HepG2 (cell line): ENCODE measurements around the gene CABLES1. TPM values are rescaled to one million over a fixed set of nuclear protein-coding genes. Genes with fewer than 3 reads are reported as not detected.

Experiments
- ATAC-seq: fragments of 200-7000 bp; cut with Tn5 transposase; 3 replicates; pipeline ENCODE4 v1.9.1; 2020; ENCODE audit warnings: mild to moderate bottlenecking, moderate library complexity
- BruUV-seq: library from RNA; stranded (reverse); fragments of 400-500 nt; replicated peaks from 2 replicates; lab custom pipeline; 2021; lab: Mats Ljungman, UMichigan
- CTCF ChIA-PET: fragments of 300-600 bp; formaldehyde crosslinking; extraction: SDS; loops from one replicate; lab custom pipeline; 2021; ENCODE audit warnings: low total read pairs, inconsistent platforms, low intra/inter-chr PET ratio; lab: Yijun Ruan, JAX
- POLR2A ChIA-PET: fragments of 350-600 bp; sonication (Branson Sonifier 250); formaldehyde crosslinking; loops from one replicate; lab custom pipeline; 2020; ENCODE audit warnings: antibody characterized with exemption, inconsistent platforms; lab: Yijun Ruan, JAX
- DNase-seq: peaks from one replicate; pipeline ENCODE4 v3.0.0-alpha.2; 2015; ENCODE audit warnings: low spot score
- FAIRE-seq: peaks from 3 replicates; lab custom pipeline; 2011; peaks lifted over from hg19 to GRCh38; lab: Jason Lieb, UNC
- H2AFZ ChIP-seq: one replicate; pipeline ENCODE4 v1.6.1; 2011; ENCODE audit warnings: low read length, inconsistent platforms
- H3K27ac ChIP-seq: fragments of 300-600 bp; 3 replicates; pipeline ENCODE4 v1.8.0; 2011; ENCODE audit warnings: mixed run types, mild to moderate bottlenecking, mixed read lengths, low read length, inconsistent platforms; ENCODE audit not compliant: insufficient read depth; ENCODE audit errors: extremely low read length
- H3K27me3 ChIP-seq, 2 experiments: fragments of 200-600 bp in 1 of 2; 2 replicates in 1 of 2; 3 replicates in 1 of 2; pipeline versions ENCODE4 v1.6.0 to v1.8.0; 2011; ENCODE audit warnings: low read length in 2 of 2, mild to moderate bottlenecking in 2 of 2, moderate library complexity in 2 of 2, inconsistent platforms in 1 of 2; ENCODE audit not compliant: insufficient read depth in 2 of 2, control insufficient read depth in 1 of 2
- H3K36me3 ChIP-seq, 2 experiments: fragments of 200-600 bp in 1 of 2; replicated peaks in 1 of 2; 2 replicates in 1 of 2; 3 replicates in 1 of 2; pipeline versions ENCODE4 v1.5.1 to v1.8.0; 2011; ENCODE audit warnings: low read length in 2 of 2, inconsistent platforms in 1 of 2; ENCODE audit not compliant: insufficient read depth in 2 of 2, control insufficient read depth in 1 of 2
- H3K4me1 ChIP-seq: 2 replicates; pipeline ENCODE4 v1.5.1; 2012; ENCODE audit warnings: low read length, inconsistent platforms; ENCODE audit not compliant: insufficient read depth
- H3K4me2 ChIP-seq: 2 replicates; pipeline ENCODE4 v1.6.0; 2011; ENCODE audit warnings: low read depth, low read length, inconsistent platforms
- H3K4me3 ChIP-seq, 3 experiments: fragments of 200-600 bp in 1 of 3; sonication (generic), shearing (Covaris generic) in 1 of 3; replicated peaks in 1 of 3; 2 replicates each; pipeline ENCODE4 v1.5.1; 2011 to 2016; ENCODE audit warnings: low read length in 3 of 3, inconsistent platforms in 2 of 3, low read depth in 2 of 3, mild to moderate bottlenecking in 2 of 3, control low read depth in 1 of 3, mixed read lengths in 1 of 3; ENCODE audit not compliant: insufficient read depth in 1 of 3
- H3K79me2 ChIP-seq: one replicate; pipeline ENCODE4 v1.6.1; 2011; ENCODE audit warnings: low read length, inconsistent platforms; ENCODE audit not compliant: insufficient read depth
- H3K9ac ChIP-seq: 2 replicates; pipeline ENCODE4 v1.6.0; 2011; ENCODE audit warnings: mild to moderate bottlenecking, low read depth, low read length, inconsistent platforms; ENCODE audit not compliant: insufficient read depth
- H3K9me3 ChIP-seq: 2 replicates; pipeline ENCODE4 v1.5.1; 2012; ENCODE audit warnings: mild to moderate bottlenecking, low read length
- H4K20me1 ChIP-seq: 2 replicates; pipeline ENCODE4 v1.6.0; 2011; ENCODE audit warnings: inconsistent platforms, mild to moderate bottlenecking, low read length, moderate library complexity; ENCODE audit not compliant: insufficient read depth
- AKAP8 ChIP-seq: sonication (generic); formaldehyde crosslinking; IDR thresholded peaks from 2 replicates; pipeline ENCODE4 v1.5.1; 2020; ENCODE audit warnings: mild to moderate bottlenecking, missing genetic modification reagents
- ELF1 ChIP-seq: sonication (generic); formaldehyde crosslinking; IDR thresholded peaks from 2 replicates; pipeline ENCODE4 v1.4.0; 2020; ENCODE audit warnings: missing genetic modification reagents
- FOXM1 ChIP-seq: sonication (generic); formaldehyde crosslinking; IDR thresholded peaks from 2 replicates; pipeline ENCODE4 v1.5.0; 2020; ENCODE audit warnings: missing genetic modification reagents
- HHEX ChIP-seq: IDR thresholded peaks from 2 replicates; pipeline ENCODE4 v1.6.1; 2016; ENCODE audit warnings: control low read depth
- IKZF1 ChIP-seq: fragments of 450-650 bp; IDR thresholded peaks from 2 replicates; pipeline ENCODE4 v1.7.1; 2016
- MAFG ChIP-seq: sonication (generic); formaldehyde crosslinking; IDR thresholded peaks from 2 replicates; pipeline ENCODE4 v1.5.1; 2020; ENCODE audit warnings: mild to moderate bottlenecking, missing genetic modification reagents
- MBD4 ChIP-seq: IDR thresholded peaks from 2 replicates; pipeline ENCODE4 v1.6.1; 2012; ENCODE audit warnings: low read length, inconsistent platforms, borderline replicate concordance
- MYPOP ChIP-seq: sonication (generic); formaldehyde crosslinking; IDR thresholded peaks from 2 replicates; pipeline ENCODE4 v1.8.1; 2023; ENCODE audit warnings: mild to moderate bottlenecking, moderate library complexity, missing genetic modification reagents
- REXO4 ChIP-seq: sonication (generic); formaldehyde crosslinking; IDR thresholded peaks from 2 replicates; pipeline ENCODE4 v1.8.0; 2022; ENCODE audit warnings: missing genetic modification reagents, mild to moderate bottlenecking, borderline replicate concordance
- RFXAP ChIP-seq: sonication (generic); formaldehyde crosslinking; IDR thresholded peaks from 2 replicates; pipeline ENCODE4 v1.4.0; 2020; ENCODE audit warnings: missing genetic modification reagents, borderline replicate concordance
- SCMH1 ChIP-seq: sonication (generic); formaldehyde crosslinking; IDR thresholded peaks from 2 replicates; pipeline ENCODE4 v1.9.0; 2021; ENCODE audit warnings: missing genetic modification reagents, mild to moderate bottlenecking, borderline replicate concordance
- THYN1 ChIP-seq: sonication (generic); formaldehyde crosslinking; IDR thresholded peaks from 2 replicates; pipeline ENCODE4 v1.8.1; 2023; ENCODE audit warnings: low read depth, mild to moderate bottlenecking, moderate library complexity, missing genetic modification reagents, borderline replicate concordance
- TOE1 ChIP-seq: sonication (generic); formaldehyde crosslinking; IDR thresholded peaks from 2 replicates; pipeline ENCODE4 v1.4.0; 2020; ENCODE audit warnings: mild to moderate bottlenecking, missing genetic modification reagents
- ZNF276 ChIP-seq: sonication (generic); formaldehyde crosslinking; IDR thresholded peaks from 2 replicates; pipeline ENCODE4 v1.4.0; 2020; ENCODE audit warnings: mild to moderate bottlenecking, low read depth, missing genetic modification reagents
- ZNF281 ChIP-seq: sonication (generic); formaldehyde crosslinking; IDR thresholded peaks from 2 replicates; pipeline ENCODE4 v1.4.0; 2020; ENCODE audit warnings: missing genetic modification reagents, borderline replicate concordance
- ZNF496 ChIP-seq: sonication (generic); formaldehyde crosslinking; IDR thresholded peaks from 2 replicates; pipeline ENCODE4 v1.8.1; 2023; ENCODE audit warnings: mild to moderate bottlenecking, moderate library complexity, missing genetic modification reagents; ENCODE audit not compliant: insufficient replicate concordance
- ZNF703 ChIP-seq: sonication (generic); formaldehyde crosslinking; IDR thresholded peaks from 2 replicates; pipeline ENCODE4 v1.5.1; 2020; ENCODE audit warnings: missing genetic modification reagents, mild to moderate bottlenecking, moderate library complexity, borderline replicate concordance
- ZSCAN22 ChIP-seq: sonication (generic); formaldehyde crosslinking; IDR thresholded peaks from 2 replicates; pipeline ENCODE4 v1.4.0; 2020; ENCODE audit warnings: mild to moderate bottlenecking, missing genetic modification reagents
- ZSCAN30 ChIP-seq: sonication (generic); formaldehyde crosslinking; IDR thresholded peaks from 2 replicates; pipeline ENCODE4 v1.5.0; 2020; ENCODE audit warnings: mild to moderate bottlenecking, missing genetic modification reagents
- WGBS: methylation state at CpG from one replicate; pipeline ENCODE4 v1.1.6; 2017; ENCODE audit warnings: low lambda C conversion rate; 5-methylcytosine and 5-hydroxymethylcytosine counted together
- in situ Hi-C: cut with HindIII; loops from 2 replicates; pipeline ENCODE4 v1.10.0; 2017; ENCODE audit warnings: low pct_unique_long_range_greater_than_20kb; ENCODE audit not compliant: extremely low pct_ligation_motif_present
- intact Hi-C: fragments of 100-400 bp; cut with micrococcal nuclease; formaldehyde crosslinking; loops from one replicate; pipeline ENCODE4 v1.10.0; 2022; ENCODE audit not compliant: unreplicated experiment
- polyA plus RNA-seq, 8 experiments: library from polyadenylated mRNA; depleted of rRNA in 3 of 8; stranded (reverse) in 7 of 8; unstranded in 1 of 8; fragments of >200 nt; fragmentation: Illumina TruSeq in 4 of 8; extraction: Trizol in 4 of 8; gene quantifications; 2 replicates each; pipeline versions ENCODE4 v1.2.1 to v1.2.3, GENCODE V29; 2011 to 2016; ENCODE audit warnings: low read depth in 4 of 8, missing spikeins in 1 of 8, mixed read lengths in 1 of 8; ENCODE audit not compliant: insufficient read depth in 1 of 8
- total RNA-seq, 5 experiments: library from RNA; depleted of rRNA; stranded (reverse); fragments of >200 nt; fragmentation: Illumina TruSeq; extraction: Trizol; gene quantifications; 2 replicates each; pipeline ENCODE4 v1.2.3, GENCODE V29; 2016; ENCODE audit warnings: low read depth in 1 of 5

CABLES1 gene
- total and polyA plus RNA-seq, 2 of the 13 experiments (the other 11 are each of a cell fraction or from before 2014, with no cell fraction given), result 14.7 to 25.8 TPM

GRCh38 chr18:23276451-23276850, 141.2 kb downstream of the CABLES1 start:
- no TSS peak for BruUV-seq
- TF ChIP-seq SCMH1 (CRISPR knock-in tag) (no peak), THYN1 (CRISPR knock-in tag) (no peak), ELF1 (CRISPR knock-in tag) (no peak), AKAP8 (CRISPR knock-in tag) (no peak), MYPOP (CRISPR knock-in tag) (no peak), TOE1 (CRISPR knock-in tag) (no peak), ZSCAN22 (CRISPR knock-in tag) (no peak), HHEX (no peak), ZSCAN30 (CRISPR knock-in tag) (no peak), MAFG (CRISPR knock-in tag) (no peak), ZNF276 (CRISPR knock-in tag) (no peak), REXO4 (no peak), IKZF1 (no peak), ZNF496 (CRISPR knock-in tag) (no peak), ZNF703 (CRISPR knock-in tag) (no peak), ZNF281 (CRISPR knock-in tag) (no peak), FOXM1 (no peak), MBD4 (no peak), RFXAP (CRISPR knock-in tag) (no peak)
- TF ChIP-seq, all 625 proteins: peak for 0
- 88% methylated on average over 5 of the region's 5 CpGs for WGBS
- ATAC-seq (no peak), DNase-seq (no peak), FAIRE-seq (no peak)
- Histone ChIP-seq H2AFZ (no peak overlapping the region), H3K79me2 (no peaks in the 10 kb centered on the region), H3K27me3 (no peaks in the 10 kb centered on the region), H3K27ac (no peak overlapping the region), H4K20me1 (no peaks in the 10 kb centered on the region), H3K9me3 (0 out of 2 replicates have a peak, but pooled peaks cover 6% of the 10 kb centered on the region), H3K36me3 (no peaks in the 10 kb centered on the region), H3K4me3 (no peak overlapping the region), H3K9ac (no peak overlapping the region), H3K4me1 (peaks cover 9% of the 10 kb centered on the region), H3K4me2 (no peak overlapping the region)
- intact Hi-C loops (no loop called here), in situ Hi-C loops (no loop called here)
- ChIA-PET CTCF (no interaction called here), POLR2A (no interaction called here)
